Sigmoid colon (tissue), 7 donors: ENCODE results near the gene RABEP2. TPM values are rescaled to one million over a fixed set of nuclear protein-coding genes. Genes with fewer than 3 reads are reported as not detected.

ENCODE experiments used
- DNase-seq: peaks from one replicate; pipeline ENCODE4 v3.0.0-alpha.2; 2019
- H3K27ac ChIP-seq, 4 donors: fragments of 200-600 bp; sonication (generic); one replicate each; pipeline ENCODE4 v1.5.1; 2016 to 2019; ENCODE audit warnings: mild to moderate bottlenecking in 1 of 4
- H3K27me3 ChIP-seq, 3 donors: fragments of 200-600 bp; sonication (generic); one replicate each; pipeline ENCODE4 v1.5.1; 2019; ENCODE audit warnings: mild to moderate bottlenecking in 1 of 3
- H3K36me3 ChIP-seq, 4 donors: fragments of 200-600 bp; sonication (generic); one replicate each; pipeline ENCODE4 v1.5.1; 2016 to 2019
- H3K4me1 ChIP-seq, 4 donors: fragments of 200-600 bp; sonication (generic); one replicate each; pipeline ENCODE4 v1.5.1; 2017 to 2019
- H3K4me3 ChIP-seq, 4 donors: fragments of 200-600 bp; sonication (generic); one replicate each; pipeline ENCODE4 v1.5.1; 2017 to 2019; ENCODE audit warnings: mild to moderate bottlenecking in 2 of 4, moderate library complexity in 1 of 4
- H3K9me3 ChIP-seq, 4 donors: fragments of 200-600 bp in 3 of 4; sonication (generic) in 3 of 4; one replicate each; pipeline versions ENCODE4 v1.5.1 to v1.6.1; 2013 to 2019
- EP300 ChIP-seq, 4 donors: sonication (generic); formaldehyde crosslinking; IDR thresholded peaks; one replicate each; pipeline ENCODE4 v1.6.1; 2017; ENCODE audit warnings: antibody characterized with exemption in 4 of 4
- POLR2A ChIP-seq, 2 donors: fragments of 450-650 bp; IDR thresholded peaks; one replicate each; pipeline ENCODE4 v1.6.1; 2016; ENCODE audit warnings: antibody characterized with exemption in 2 of 2, mild to moderate bottlenecking in 2 of 2, moderate library complexity in 2 of 2
- POLR2AphosphoS5 ChIP-seq, 4 donors: sonication (generic); formaldehyde crosslinking; IDR thresholded peaks; one replicate each; pipeline ENCODE4 v1.6.1; 2017; ENCODE audit warnings: antibody characterized with exemption in 4 of 4
- WGBS, 2 donors: extraction: QIAGEN DNeasy Blood & Tissue Kit; methylation state at CpG; one replicate each; pipeline ENCODE4 v1.1.7; 2013; 5-methylcytosine and 5-hydroxymethylcytosine counted together
- intact Hi-C: fragments of 100-400 bp; cut with DNase I; formaldehyde crosslinking; loops from one replicate; pipeline ENCODE4 v1.15.1; 2023
- polyA plus RNA-seq, 3 donors: library from polyadenylated mRNA; stranded (reverse); fragments of 200-250 nt; gene quantifications; one replicate each; pipeline ENCODE4 v1.2.3, GENCODE V29; 2013
- total RNA-seq, 4 donors: library from RNA; depleted of rRNA; stranded (reverse); fragments of >200 nt; gene quantifications; one replicate each; pipeline ENCODE4 v1.1.0, GENCODE V29; 2016
- TF ChIP-seq, protein P1 (sequence below), 4 experiments: fragments of 450-650 bp in 3 of 4; fragments of 200-600 bp in 1 of 4; IDR thresholded peaks; one replicate each; pipeline ENCODE4 v1.5.1; 2016 to 2019; ENCODE audit warnings: antibody characterized with exemption in 4 of 4, mild to moderate bottlenecking in 3 of 4, moderate library complexity in 2 of 4
- donor health status: healthy with polysubstance abuse.
- donor health status: Bipolar disorder and iron deficiency.
- donor health status: healthy.

The RABEP2 gene
- total and polyA plus RNA-seq, 7 donors, result 9.9 to 48.7 (median 30.0) TPM

DNA sequence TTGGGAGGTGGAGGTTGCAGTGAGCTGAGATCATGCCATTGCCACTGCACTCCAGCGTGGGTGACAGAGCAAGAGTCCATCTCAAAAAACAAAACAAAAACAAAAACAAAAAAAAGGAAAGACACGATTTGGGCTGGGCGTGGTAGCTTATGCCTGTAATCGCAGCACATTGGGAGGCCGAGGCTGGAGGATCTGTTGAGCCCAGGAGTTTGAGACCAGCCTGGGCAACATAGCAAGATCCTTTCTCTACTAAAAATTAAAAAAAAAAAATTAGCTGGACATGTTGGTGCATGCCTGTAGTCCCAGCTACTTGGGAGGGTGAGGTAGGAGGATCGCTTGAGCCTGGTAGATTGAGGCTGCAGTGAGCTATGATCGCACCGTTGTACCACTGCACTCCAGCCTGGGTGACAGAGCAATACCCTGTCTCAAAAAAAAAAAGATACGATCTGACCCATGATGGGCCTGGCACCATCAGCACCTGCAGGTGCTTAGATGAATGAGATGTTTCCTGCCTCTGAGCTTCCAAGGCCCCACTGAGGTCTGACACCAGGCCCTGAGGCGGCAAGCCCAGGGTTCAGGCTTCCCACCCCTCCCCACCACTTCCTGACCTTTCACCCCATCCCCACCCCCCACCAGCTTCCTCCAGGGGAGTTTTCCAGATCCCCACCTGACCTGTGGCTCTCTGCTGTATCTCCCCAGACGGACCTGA lies 25.0 kb downstream of the RABEP2 start:
- Histone ChIP-seq H3K36me3 (peaks cover 0 to 9% (median 2%) of the 10 kb centered on the region in 4 donors), H3K4me1 (no peaks in the 10 kb centered on the region), H3K27ac (no peak overlapping the region), H3K4me3 (no peak overlapping the region), H3K9me3 (no peaks in the 10 kb centered on the region), H3K27me3 (no peaks in the 10 kb centered on the region)
- intact Hi-C loops, result no loop called here
- no peak for DNase-seq
- TF ChIP-seq POLR2A (IDR thresholded peaks at IDR 0.05), result no peak
- TF ChIP-seq POLR2AphosphoS5 (IDR thresholded peaks at IDR 0.05), result no peak
- no peak for TF ChIP-seq EP300 (IDR thresholded peaks at IDR 0.05)
- TF ChIP-seq, protein P1, sequence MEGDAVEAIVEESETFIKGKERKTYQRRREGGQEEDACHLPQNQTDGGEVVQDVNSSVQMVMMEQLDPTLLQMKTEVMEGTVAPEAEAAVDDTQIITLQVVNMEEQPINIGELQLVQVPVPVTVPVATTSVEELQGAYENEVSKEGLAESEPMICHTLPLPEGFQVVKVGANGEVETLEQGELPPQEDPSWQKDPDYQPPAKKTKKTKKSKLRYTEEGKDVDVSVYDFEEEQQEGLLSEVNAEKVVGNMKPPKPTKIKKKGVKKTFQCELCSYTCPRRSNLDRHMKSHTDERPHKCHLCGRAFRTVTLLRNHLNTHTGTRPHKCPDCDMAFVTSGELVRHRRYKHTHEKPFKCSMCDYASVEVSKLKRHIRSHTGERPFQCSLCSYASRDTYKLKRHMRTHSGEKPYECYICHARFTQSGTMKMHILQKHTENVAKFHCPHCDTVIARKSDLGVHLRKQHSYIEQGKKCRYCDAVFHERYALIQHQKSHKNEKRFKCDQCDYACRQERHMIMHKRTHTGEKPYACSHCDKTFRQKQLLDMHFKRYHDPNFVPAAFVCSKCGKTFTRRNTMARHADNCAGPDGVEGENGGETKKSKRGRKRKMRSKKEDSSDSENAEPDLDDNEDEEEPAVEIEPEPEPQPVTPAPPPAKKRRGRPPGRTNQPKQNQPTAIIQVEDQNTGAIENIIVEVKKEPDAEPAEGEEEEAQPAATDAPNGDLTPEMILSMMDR (IDR thresholded peaks at IDR 0.05), result no peak
- WGBS, 2 donors, result 89 to 92% methylated on average over 11 of the region's 11 CpGs

DNA sequence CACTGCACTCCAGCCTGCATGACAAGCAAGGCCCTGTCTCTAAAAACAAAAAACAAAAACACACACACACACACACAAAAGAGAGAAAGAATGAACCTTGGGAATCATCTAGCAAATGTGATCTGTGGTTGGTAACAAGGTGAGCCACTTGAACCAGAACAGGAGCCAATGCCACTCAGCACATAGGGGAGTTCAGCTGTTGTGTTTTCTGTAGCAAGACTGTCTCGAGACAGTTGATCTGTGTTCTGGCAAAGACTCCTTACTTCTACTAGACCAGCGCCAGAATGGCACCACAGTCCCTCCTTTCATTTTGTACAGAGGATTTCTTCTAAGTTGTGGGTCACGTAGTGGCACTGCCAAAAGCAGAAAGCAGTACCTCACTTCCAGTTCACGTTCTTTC lies 26.1 kb downstream of the RABEP2 start:
- H3K9me3 ChIP-seq, result no peaks in the 10 kb centered on the region
- intact Hi-C loops, result no loop called here
- TF ChIP-seq, protein P1 (IDR thresholded peaks at IDR 0.05), result no peak
- no peak for TF ChIP-seq POLR2A (IDR thresholded peaks at IDR 0.05)
- no peak overlapping the region for H3K27ac ChIP-seq
- H3K4me1 ChIP-seq, result no peaks in the 10 kb centered on the region
- 91 to 97% methylated on average over 4 of the region's 4 CpGs for WGBS, 2 donors
- no peaks in the 10 kb centered on the region for H3K36me3 ChIP-seq
- no peak overlapping the region for H3K4me3 ChIP-seq
- no peaks in the 10 kb centered on the region for H3K27me3 ChIP-seq
- no peak for DNase-seq

- DNase-seq, result no peak
- 94% methylated on average over 15 of the region's 15 CpGs for WGBS, 2 donors
Measured at GRCh38 chr16:28898266-28898665, 26.8 kb downstream of the RABEP2 start.

DNA sequence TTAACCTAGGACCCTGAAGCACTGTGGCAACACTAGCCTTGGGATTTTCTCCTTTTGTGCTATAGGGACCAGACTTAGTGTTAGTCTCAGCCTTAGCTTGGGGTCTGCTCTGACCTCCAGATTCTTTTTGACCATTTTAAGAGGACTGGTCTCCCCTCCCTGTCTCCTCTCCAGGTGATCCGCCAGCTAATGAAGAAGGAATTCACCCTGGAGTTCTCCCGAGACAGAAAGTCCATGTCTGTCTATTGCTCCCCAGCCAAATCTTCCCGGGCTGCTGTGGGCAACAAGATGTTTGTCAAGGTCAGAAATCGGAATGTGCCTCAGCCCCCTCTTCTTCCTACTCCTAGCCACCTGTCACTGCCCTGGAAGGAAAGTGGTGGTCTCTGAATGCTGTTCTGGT lies 27.2 kb downstream of the RABEP2 start:
- intact Hi-C loops, result no loop called here
- TF ChIP-seq, protein P1 (IDR thresholded peaks at IDR 0.05), result no peak
- TF ChIP-seq POLR2A (IDR thresholded peaks at IDR 0.05), result no peak
- TF ChIP-seq EP300 (IDR thresholded peaks at IDR 0.05), result no peak
- Histone ChIP-seq H3K4me1 (no peaks in the 10 kb centered on the region), H3K27me3 (no peaks in the 10 kb centered on the region), H3K4me3 (no peak overlapping the region), H3K27ac (no peak overlapping the region), H3K9me3 (no peaks in the 10 kb centered on the region), H3K36me3 (no peaks in the 10 kb centered on the region)
- no peak for DNase-seq
- WGBS, 2 donors, result 89 to 91% methylated on average over 4 of the region's 4 CpGs

More at GRCh38 chr16:28898266-28898665, 26.8 kb downstream of the RABEP2 start:
- Histone ChIP-seq H3K27ac (no peak overlapping the region), H3K36me3 (no peaks in the 10 kb centered on the region), H3K4me1 (no peaks in the 10 kb centered on the region), H3K9me3 (no peaks in the 10 kb centered on the region), H3K4me3 (no peak overlapping the region), H3K27me3 (no peaks in the 10 kb centered on the region)
- intact Hi-C loops, result no loop called here
- TF ChIP-seq, protein P1 (IDR thresholded peaks at IDR 0.05), result no peak
- TF ChIP-seq EP300 (IDR thresholded peaks at IDR 0.05), result no peak
- no peak for TF ChIP-seq POLR2A (IDR thresholded peaks at IDR 0.05)
- no peak for TF ChIP-seq POLR2AphosphoS5 (IDR thresholded peaks at IDR 0.05)

DNA sequence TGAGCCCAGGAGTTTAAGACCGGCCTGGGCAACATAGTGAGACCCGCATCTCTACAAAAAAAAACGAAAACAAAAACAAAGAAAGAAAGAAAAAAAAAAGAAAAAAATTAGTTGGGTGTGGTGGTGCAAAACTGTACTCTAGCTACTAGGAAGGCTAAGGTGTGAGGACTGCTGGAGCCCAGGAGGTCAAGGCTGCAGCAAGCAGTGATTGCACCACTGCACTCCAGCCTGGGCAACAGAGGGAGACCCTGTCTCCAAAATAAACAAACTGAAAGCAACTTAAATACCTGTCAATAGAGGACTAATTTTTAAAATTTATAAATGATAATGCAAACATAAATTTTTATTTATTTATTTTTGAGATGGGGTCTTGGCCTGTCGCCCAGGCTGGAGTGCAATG lies 29.4 kb downstream of the RABEP2 start:
- intact Hi-C loops, result no loop called here
- TF ChIP-seq EP300 (IDR thresholded peaks at IDR 0.05) (no peak), POLR2AphosphoS5 (IDR thresholded peaks at IDR 0.05) (no peak), POLR2A (IDR thresholded peaks at IDR 0.05) (no peak)
- TF ChIP-seq, protein P1 (IDR thresholded peaks at IDR 0.05), result no peak
- Histone ChIP-seq H3K36me3 (no peaks in the 10 kb centered on the region), H3K9me3 (no peaks in the 10 kb centered on the region), H3K27me3 (no peaks in the 10 kb centered on the region), H3K27ac (no peak overlapping the region), H3K4me3 (no peak overlapping the region), H3K4me1 (no peaks in the 10 kb centered on the region)
- DNase-seq, result no peak
- WGBS, 2 donors, result 93 to 96% methylated on average over 4 of the region's 4 CpGs
